A204.1 (cell line): ENCODE data around the gene KRTAP13-4.

Experiments used
- FAIRE-seq: peaks from 2 replicates; lab custom pipeline; 2012; peaks lifted over from hg19 to GRCh38; lab: Jason Lieb, UNC

KRTAP13-4 gene

GRCh38 chr21:30430170-30430655 is at the start of gene KRTAP13-4:
Gene KRTAP13-4 (plus strand): TSS chr21:30430220. CDS start chr21:30430276, 56 bp downstream.
- no peak for FAIRE-seq

- FAIRE-seq, result no peak
Measured at GRCh38 chr21:30382201-30382600, 47.8 kb upstream of the KRTAP13-4 start.

- no peak for FAIRE-seq
Measured at GRCh38 chr21:30391492-30392025, 38.5 kb upstream of the KRTAP13-4 start.

- no peak for FAIRE-seq
Measured at GRCh38 chr21:30395731-30396130, 34.3 kb upstream of the KRTAP13-4 start, which contains the start of gene KRTAP13-1. Gene KRTAP13-1 (plus strand): TSS chr21:30396031. CDS start chr21:30396087, 56 bp downstream.

- FAIRE-seq, result no peak
Measured at GRCh38 chr21:30408782-30409494, 21.1 kb upstream of the KRTAP13-4 start.

GRCh38 chr21:30415993-30416392 is 14.0 kb upstream of the KRTAP13-4 start:
- no peak for FAIRE-seq

- no peak for FAIRE-seq
Measured at GRCh38 chr21:30425826-30426225, 4.2 kb upstream of the KRTAP13-4 start, which contains the start of gene KRTAP13-3. Gene KRTAP13-3 (minus strand): TSS chr21:30425926. CDS start chr21:30425912, 14 bp downstream.

- no peak for FAIRE-seq
Measured at GRCh38 chr21:30426731-30427130, 3.3 kb upstream of the KRTAP13-4 start.

GRCh38 chr21:30434033-30434631 is 4.1 kb downstream of the KRTAP13-4 start:
- no peak for FAIRE-seq

GRCh38 chr21:30437010-30437565 is 7.1 kb downstream of the KRTAP13-4 start:
- FAIRE-seq, result no peak

- no peak for FAIRE-seq
Measured at GRCh38 chr21:30439975-30440374, 10.0 kb downstream of the KRTAP13-4 start, which contains the start of gene KRTAP15-1. Gene KRTAP15-1 (plus strand): TSS chr21:30440275. CDS start chr21:30440328, 53 bp downstream.

- no peak for FAIRE-seq
Measured at GRCh38 chr21:30443226-30443625, 13.2 kb downstream of the KRTAP13-4 start.

GRCh38 chr21:30444204-30444603 is 14.2 kb downstream of the KRTAP13-4 start:
- no peak for FAIRE-seq

GRCh38 chr21:30447056-30447455 is 17.0 kb downstream of the KRTAP13-4 start:
- FAIRE-seq, result no peak

GRCh38 chr21:30448514-30448913 is 18.5 kb downstream of the KRTAP13-4 start:
- no peak for FAIRE-seq

- FAIRE-seq, result no peak
Measured at GRCh38 chr21:30463713-30464112, 33.7 kb downstream of the KRTAP13-4 start.

- no peak for FAIRE-seq
Measured at GRCh38 chr21:30468900-30469714, 39.1 kb downstream of the KRTAP13-4 start.

GRCh38 chr21:30478004-30478403 is 48.0 kb downstream of the KRTAP13-4 start:
- FAIRE-seq, result no peak

GRCh38 chr21:30479259-30479658 is 49.2 kb downstream of the KRTAP13-4 start:
- FAIRE-seq, result no peak

- no peak for FAIRE-seq
Measured at GRCh38 chr21:30480145-30480544, 50.1 kb downstream of the KRTAP13-4 start, which contains the start of gene KRTAP19-1. Gene KRTAP19-1 (minus strand): TSS chr21:30480367. CDS start chr21:30480317, 50 bp downstream.
